Right cardiac atrium (tissue), 5 donors: ENCODE measurements around the gene MYMK. TPM values are rescaled to one million over a fixed set of nuclear protein-coding genes. Genes with fewer than 3 reads are reported as not detected.

Experiments
- ATAC-seq, 2 donors: fragments of 200-7000 bp; cut with Tn5 transposase; one replicate each; pipeline versions ENCODE4 v1.8.0 to v1.9.1; 2020; ENCODE audit warnings: moderate library complexity in 2 of 2, mild to moderate bottlenecking in 1 of 2
- DNase-seq, 3 donors: peaks; one replicate each; pipeline ENCODE4 v3.0.0-alpha.2; 2020
- H3K27ac ChIP-seq: one replicate; pipeline ENCODE4 v1.5.1; 2013; ENCODE audit warnings: mild to moderate bottlenecking, low read length, control low read depth, moderate library complexity
- H3K27me3 ChIP-seq: one replicate; pipeline ENCODE4 v1.6.1; 2013; ENCODE audit not compliant: control insufficient read depth, insufficient read depth
- H3K4me1 ChIP-seq: one replicate; pipeline ENCODE4 v1.6.1; 2013; ENCODE audit warnings: low read length; ENCODE audit not compliant: control insufficient read depth, insufficient read depth
- H3K4me3 ChIP-seq: one replicate; pipeline ENCODE4 v1.5.1; 2013; ENCODE audit warnings: low read length, control low read depth
- H3K9me3 ChIP-seq: one replicate; pipeline ENCODE4 v1.6.1; 2013; ENCODE audit warnings: low read length; ENCODE audit not compliant: control insufficient read depth
- WGBS: extraction: QIAGEN DNeasy Blood & Tissue Kit; methylation state at CpG from one replicate; pipeline ENCODE4 v1.1.7; 2013; 5-methylcytosine and 5-hydroxymethylcytosine counted together
- intact Hi-C, 4 donors: fragments of 100-400 bp; cut with DNase I; formaldehyde crosslinking; loops; one replicate each; pipeline versions ENCODE4 v1.11.0 to v1.14.0; 2022 to 2023
- polyA plus RNA-seq: library from polyadenylated mRNA; stranded (reverse); fragments of 200-250 nt; gene quantifications from one replicate; pipeline ENCODE4 v1.2.3, GENCODE V29; 2013
- total RNA-seq, 4 donors: library from RNA; stranded (reverse); fragmentation: NEBNext Ultra II Directional; extraction: Animal tissue kit (Norgen Biotek cat#: 25700); gene quantifications; one replicate each; pipeline ENCODE4 v1.2.1, GENCODE V29; 2021
- donor health status: healthy with polysubstance abuse.
- donor health status: DM: no; HTN: yes; CAD: no.
- donor health status: DM: no; HTN: no; CAD: no.
- donor health status: DM: no; HTN: yes; CAD: no; lungs with severe emphysema.
- donor health status: DM: yes; HTN: yes; CAD: no.

Gene MYMK
- total and polyA plus RNA-seq, 5 donors = not detected

GRCh38 chr9:133508046-133508445 is 16.7 kb downstream of the MYMK start:
- no peak overlapping the region for H3K4me3 ChIP-seq
- H3K27me3 ChIP-seq = no peaks in the 10 kb centered on the region
- H3K9me3 ChIP-seq = no peaks in the 10 kb centered on the region
- ATAC-seq = no peak
- H3K27ac ChIP-seq = no peak overlapping the region
- DNase-seq = peak in 2 of 3 donors; percentile 6 to 41
- WGBS = 93% methylated on average over 8 of the region's 8 CpGs
- intact Hi-C loops = no loop called here
- H3K4me1 ChIP-seq = peaks cover 4% of the 10 kb centered on the region

GRCh38 chr9:133507246-133507965 is 17.4 kb downstream of the MYMK start:
- H3K4me1 ChIP-seq = peaks cover 3% of the 10 kb centered on the region
- 92% methylated on average over 24 of the region's 24 CpGs for WGBS
- H3K4me3 ChIP-seq = no peak overlapping the region
- ATAC-seq (no peak), DNase-seq (peak; percentile 10 to 53 (median 42))
- H3K27ac ChIP-seq = no peak overlapping the region
- H3K27me3 ChIP-seq = no peaks in the 10 kb centered on the region
- intact Hi-C loops = no loop called here
- H3K9me3 ChIP-seq = no peaks in the 10 kb centered on the region

GRCh38 chr9:133506653-133507038 is 18.1 kb downstream of the MYMK start:
- Histone ChIP-seq H3K4me3 (no peak overlapping the region), H3K27me3 (no peaks in the 10 kb centered on the region), H3K9me3 (peaks cover under 1% of the 10 kb centered on the region), H3K27ac (peak overlapping the region; percentile 1), H3K4me1 (peaks cover 3% of the 10 kb centered on the region)
- intact Hi-C loops = no loop called here
- ATAC-seq (peak; percentile 75 to 80), DNase-seq (peak; percentile 87 to 94 (median 91))
- WGBS = 59% methylated on average over 18 of the region's 18 CpGs

- Histone ChIP-seq H3K27me3 (no peaks in the 10 kb centered on the region), H3K4me1 (peaks cover 3% of the 10 kb centered on the region), H3K4me3 (no peak overlapping the region), H3K9me3 (peaks cover 1% of the 10 kb centered on the region), H3K27ac (peak overlapping the region; percentile 53)
- ATAC-seq (peak; percentile 81 to 86), DNase-seq (peak; percentile 91 to 97 (median 95))
- intact Hi-C loops = no loop called here
- WGBS = 44% methylated on average over 23 of the region's 23 CpGs
Measured at GRCh38 chr9:133505901-133506652, 18.7 kb downstream of the MYMK start.

- H3K27ac ChIP-seq = peak overlapping the region; percentile 28
Measured at GRCh38 chr9:133505186-133505830, 19.5 kb downstream of the MYMK start.

GRCh38 chr9:133502112-133502511 is 22.6 kb downstream of the MYMK start:
- H3K4me3 ChIP-seq = no peak overlapping the region
- no peaks in the 10 kb centered on the region for H3K27me3 ChIP-seq
- no peak overlapping the region for H3K27ac ChIP-seq
- intact Hi-C loops = no loop called here
- H3K9me3 ChIP-seq = peaks cover 1% of the 10 kb centered on the region
- WGBS = 100% methylated on average over 1 of the region's 1 CpG
- H3K4me1 ChIP-seq = peaks cover 3% of the 10 kb centered on the region
- DNase-seq (no peak), ATAC-seq (no peak)

More at GRCh38 chr9:133505186-133505830, 19.5 kb downstream of the MYMK start:
- Histone ChIP-seq H3K4me3 (no peak overlapping the region), H3K9me3 (peaks cover 1% of the 10 kb centered on the region), H3K27me3 (no peaks in the 10 kb centered on the region), H3K4me1 (peaks cover 3% of the 10 kb centered on the region)
- intact Hi-C loops = no loop called here
- 73% methylated on average over 13 of the region's 13 CpGs for WGBS
- DNase-seq = peak; percentile 39 to 61 (median 57)
- peak; percentile 7 to 38 for ATAC-seq

GRCh38 chr9:133499892-133500270 is 24.9 kb downstream of the MYMK start:
- H3K4me3 ChIP-seq = no peak overlapping the region
- 79% methylated on average over 12 of the region's 12 CpGs for WGBS
- no peaks in the 10 kb centered on the region for H3K27me3 ChIP-seq
- H3K4me1 ChIP-seq = peaks cover 3% of the 10 kb centered on the region
- H3K27ac ChIP-seq = no peak overlapping the region
- intact Hi-C loops = no loop called here
- no peak for ATAC-seq
- H3K9me3 ChIP-seq = peaks cover 1% of the 10 kb centered on the region
- DNase-seq = peak in 2 of 3 donors; percentile 26 to 50

- DNase-seq = peak; percentile 61 to 82 (median 80)
- H3K4me3 ChIP-seq = no peak overlapping the region
- no peaks in the 10 kb centered on the region for H3K27me3 ChIP-seq
- intact Hi-C loops = no loop called here
- 55% methylated on average over 19 of the region's 19 CpGs for WGBS
- H3K4me1 ChIP-seq = peaks cover 3% of the 10 kb centered on the region
- peaks cover 1% of the 10 kb centered on the region for H3K9me3 ChIP-seq
- peak overlapping the region; percentile 3 for H3K27ac ChIP-seq
- peak; percentile 70 to 76 for ATAC-seq
Measured at GRCh38 chr9:133499132-133499891, 25.4 kb downstream of the MYMK start.

GRCh38 chr9:133496861-133497842 is 27.6 kb downstream of the MYMK start:
- intact Hi-C loops = no loop called here
- ATAC-seq = peak; percentile 7 to 14
- H3K4me1 ChIP-seq = peaks cover 10% of the 10 kb centered on the region
- 61% methylated on average over 35 of the region's 35 CpGs for WGBS
- H3K9me3 ChIP-seq = peaks cover 1% of the 10 kb centered on the region
- no peak overlapping the region for H3K27ac ChIP-seq
- peak; percentile 66 to 88 (median 82) for DNase-seq
- H3K27me3 ChIP-seq = no peaks in the 10 kb centered on the region
- no peak overlapping the region for H3K4me3 ChIP-seq
